GM12878 (cell line): ENCODE data around the gene SIPA1. TPM values are rescaled to one million over a fixed set of nuclear protein-coding genes. Genes with fewer than 3 reads are reported as not detected.

Experiments
- ATAC-seq: fragments of 200-7000 bp; cut with Tn5 transposase; 3 replicates; pipeline ENCODE4 v1.9.1; 2020; ENCODE audit warnings: mild to moderate bottlenecking, moderate library complexity
- BruUV-seq: library from RNA; stranded (reverse); fragments of 400-500 nt; replicated peaks from 2 replicates; lab custom pipeline; 2021; lab: Mats Ljungman, UMichigan
- CTCF ChIA-PET: fragments of 300-600 bp; sonication (Branson Sonifier 250); formaldehyde crosslinking; extraction: SDS; loops from one replicate; lab custom pipeline; 2021; ENCODE audit warnings: inconsistent platforms; lab: Yijun Ruan, JAX
- POLR2A ChIA-PET: fragments of 350-600 bp; formaldehyde crosslinking; extraction: SDS; loops from one replicate; lab custom pipeline; 2021; ENCODE audit warnings: inconsistent platforms; lab: Charles Lee
- RAD21 ChIA-PET: fragments of 300-600 bp; sonication (Branson Sonifier 250); formaldehyde crosslinking; loops from one replicate; lab custom pipeline; 2023; ENCODE audit warnings: antibody characterized with exemption; ENCODE audit not compliant: unreplicated experiment; lab: Charles Lee
- SMC1A ChIA-PET: fragments of 300-600 bp; sonication (Branson Sonifier 250); formaldehyde crosslinking; loops from one replicate; lab custom pipeline; 2023; ENCODE audit not compliant: unreplicated experiment, uncharacterized antibody; lab: Charles Lee
- DNase-seq: peaks from one replicate; pipeline ENCODE4 v3.0.0-alpha.2; 2011; ENCODE audit warnings: low read depth, low spot score
- FAIRE-seq: peaks from 3 replicates; lab custom pipeline; 2011; peaks lifted over from hg19 to GRCh38; lab: Jason Lieb, UNC
- H2AFZ ChIP-seq: 2 replicates; pipeline ENCODE4 v1.6.0; 2011; ENCODE audit warnings: low read depth, low read length, control low read depth; ENCODE audit not compliant: control insufficient read depth
- H3K27ac ChIP-seq: 2 replicates; pipeline ENCODE4 v1.5.1; 2011; ENCODE audit warnings: control low read depth; ENCODE audit not compliant: control insufficient read depth, insufficient read depth
- H3K27me3 ChIP-seq, 2 experiments: replicated peaks in 1 of 2; 2 replicates each; pipeline versions ENCODE4 v1.6.0 to v1.6.1; 2011; ENCODE audit warnings: low read length in 1 of 2; ENCODE audit not compliant: control insufficient read depth in 2 of 2, insufficient read depth in 2 of 2
- H3K36me3 ChIP-seq, 2 experiments: 2 replicates each; pipeline ENCODE4 v1.5.1; 2011; ENCODE audit warnings: low read length in 1 of 2; ENCODE audit not compliant: control insufficient read depth in 2 of 2, insufficient read depth in 2 of 2
- H3K4me1 ChIP-seq: 2 replicates; pipeline ENCODE4 v1.6.1; 2011; ENCODE audit warnings: mild to moderate bottlenecking, low read length, moderate library complexity, mixed read lengths; ENCODE audit not compliant: control insufficient read depth, insufficient read depth
- H3K4me2 ChIP-seq: 2 replicates; pipeline ENCODE4 v1.6.0; 2011; ENCODE audit warnings: control low read depth; ENCODE audit not compliant: control insufficient read depth, insufficient read depth
- H3K4me3 ChIP-seq: fragments of 200-600 bp; sonication (generic); 2 replicates; pipeline ENCODE4 v1.5.1; 2016
- H3K79me2 ChIP-seq: 2 replicates; pipeline ENCODE4 v1.6.0; 2011; ENCODE audit warnings: low read length; ENCODE audit not compliant: control insufficient read depth, insufficient read depth
- H3K9ac ChIP-seq: 2 replicates; pipeline ENCODE4 v1.8.0; 2011; ENCODE audit warnings: low read length, control low read depth, mixed read lengths; ENCODE audit not compliant: control insufficient read depth, insufficient read depth
- H3K9me3 ChIP-seq: replicated peaks from 3 replicates; pipeline ENCODE4 v1.5.1; 2011; ENCODE audit warnings: mild to moderate bottlenecking, low read length; ENCODE audit not compliant: control insufficient read depth, insufficient read depth
- H4K20me1 ChIP-seq: 2 replicates; pipeline ENCODE4 v1.6.0; 2011; ENCODE audit not compliant: control insufficient read depth, insufficient read depth
- CBFB ChIP-seq: IDR thresholded peaks from 2 replicates; pipeline ENCODE4 v1.6.1; 2016; ENCODE audit warnings: antibody characterized with exemption, low read depth
- FOS ChIP-seq: IDR thresholded peaks from 3 replicates; pipeline ENCODE4 v1.6.1; 2011; ENCODE audit warnings: borderline replicate concordance; ENCODE audit not compliant: insufficient read length; ENCODE audit errors: extremely low read depth
- FOXM1 ChIP-seq: IDR thresholded peaks from 2 replicates; pipeline ENCODE4 v1.6.1; 2012; ENCODE audit warnings: low read depth, mild to moderate bottlenecking, inconsistent platforms, low read length, moderate library complexity
- HCFC1 ChIP-seq: fragments of 150-350 bp; IDR thresholded peaks from 2 replicates; pipeline ENCODE4 v1.6.1; 2014; ENCODE audit warnings: low read length
- KDM1A ChIP-seq: fragments of 200-600 bp; sonication (generic); IDR thresholded peaks from 2 replicates; pipeline ENCODE4 v1.6.1; 2016; ENCODE audit warnings: borderline replicate concordance
- MEF2B ChIP-seq: fragments of 450-650 bp; IDR thresholded peaks from 2 replicates; pipeline ENCODE4 v1.6.1; 2018; ENCODE audit warnings: mild to moderate bottlenecking, moderate library complexity; ENCODE audit not compliant: partially characterized antibody, poor library complexity, severe bottlenecking
- PAX5 ChIP-seq: IDR thresholded peaks from 2 replicates; pipeline ENCODE4 v1.6.1; 2011; ENCODE audit warnings: low read depth, low read length, borderline replicate concordance
- POLR2AphosphoS2 ChIP-seq: IDR thresholded peaks from 2 replicates; pipeline ENCODE4 v1.6.1; 2011; ENCODE audit warnings: low read depth, mild to moderate bottlenecking, low read length, improper control_type of control experiment, moderate library complexity
- POU2F2 ChIP-seq: IDR thresholded peaks from 3 replicates; pipeline ENCODE4 v1.6.1; 2011; ENCODE audit warnings: low read depth, mild to moderate bottlenecking, low read length, borderline replicate concordance
- RELA ChIP-seq: fragments of 450-650 bp; IDR thresholded peaks from 2 replicates; pipeline ENCODE4 v1.8.0; 2014; ENCODE audit warnings: borderline replicate concordance; ENCODE audit not compliant: partially characterized antibody
- RFX5 ChIP-seq: IDR thresholded peaks from 2 replicates; pipeline ENCODE4 v1.6.1; 2011; ENCODE audit warnings: low read depth, low read length, improper control_type of control experiment
- STAT1 ChIP-seq: fragments of 450-650 bp; conservative IDR thresholded peaks from 2 replicates; pipeline ENCODE4 v1.6.1; 2014; ENCODE audit warnings: antibody characterized with exemption, mild to moderate bottlenecking
- SUZ12 ChIP-seq: fragments of 200-600 bp; sonication (generic); IDR thresholded peaks from one replicate; pipeline ENCODE4 v1.6.1; 2018; ENCODE audit warnings: antibody characterized with exemption, mild to moderate bottlenecking; ENCODE audit not compliant: unreplicated experiment
- TARDBP ChIP-seq: IDR thresholded peaks from 2 replicates; pipeline ENCODE4 v1.6.1; 2016; ENCODE audit warnings: borderline replicate concordance
- TCF7 ChIP-seq: IDR thresholded peaks from 2 replicates; pipeline ENCODE4 v1.6.1; 2014; ENCODE audit warnings: antibody characterized with exemption, borderline replicate concordance
- ZBTB4 ChIP-seq: fragments of 450-650 bp; formaldehyde crosslinking; IDR thresholded peaks from 2 replicates; pipeline ENCODE4 v1.4.0; 2022; ENCODE audit warnings: mild to moderate bottlenecking, moderate library complexity
- ZNF687 ChIP-seq: fragments of 450-650 bp; IDR thresholded peaks from 2 replicates; pipeline ENCODE4 v1.6.1; 2017; ENCODE audit warnings: mild to moderate bottlenecking, moderate library complexity
- ZSCAN29 ChIP-seq: fragments of 450-650 bp; IDR thresholded peaks from 2 replicates; pipeline ENCODE4 v1.6.1; 2017; ENCODE audit warnings: mild to moderate bottlenecking, moderate library complexity
- WGBS: methylation state at CpG from one replicate; pipeline ENCODE4 v1.1.6; 2016; ENCODE audit warnings: low lambda C conversion rate; ENCODE audit not compliant: insufficient replicate concordance, insufficient coverage; ENCODE audit errors: missing lambda C conversion rate; 5-methylcytosine and 5-hydroxymethylcytosine counted together
- in situ Hi-C: fragments of 300-500 bp; cut with MboI; formaldehyde crosslinking; loops from 9 replicates; pipeline ENCODE4 v1.14.3; 2018; ENCODE audit warnings: mixed read lengths
- intact Hi-C: fragments of 100-400 bp; cut with micrococcal nuclease; formaldehyde crosslinking; loops from one replicate; pipeline ENCODE4 v1.14.2; 2022; ENCODE audit not compliant: unreplicated experiment
- polyA plus RNA-seq, 11 experiments: library from polyadenylated mRNA; depleted of rRNA in 4 of 11; unstranded in 6 of 11; stranded (reverse) in 5 of 11; fragments of >200 nt; fragmentation: Nextera tagmentation in 4 of 11; fragmentation: Illumina TruSeq in 1 of 11; extraction: Ambion mirVana in 4 of 11; extraction: Trizol in 1 of 11; gene quantifications; 1 replicate in 1 of 11; 2 replicates in 10 of 11; pipeline versions ENCODE4 v1.2.1 to v1.2.3, GENCODE V29; 2011 to 2016; ENCODE audit warnings: inconsistent platforms in 2 of 11, missing spikeins in 2 of 11, low read depth in 1 of 11
- total RNA-seq, 4 experiments: library from RNA; depleted of rRNA in 3 of 4; stranded (reverse); fragments of >200 nt in 3 of 4; fragmentation: Illumina TruSeq in 1 of 4; extraction: Trizol in 1 of 4; gene quantifications; 2 replicates each; pipeline versions ENCODE4 v1.2.1 to v1.2.3, GENCODE V29; 2013 to 2021

Gene SIPA1
- total and polyA plus RNA-seq, 10 of the 15 experiments (the other 5 are each of a cell fraction or from before 2014, with no cell fraction given), result 1.0 to 139 (median 33.4) TPM

GRCh38 chr11:65629579-65629978 lies 8.3 kb upstream of the SIPA1 start:
- Histone ChIP-seq H3K27ac (no peak overlapping the region), H4K20me1 (no peaks in the 10 kb centered on the region), H3K4me3 (no peak overlapping the region), H3K9me3 (no peaks in the 10 kb centered on the region), H3K36me3 (peaks cover 32 to 42% of the 10 kb centered on the region in 2 experiments), H3K4me1 (no peaks in the 10 kb centered on the region), H3K79me2 (no peaks in the 10 kb centered on the region), H3K9ac (no peak overlapping the region), H2AFZ (no peak overlapping the region), H3K27me3 (no peaks in the 10 kb centered on the region), H3K4me2 (no peak overlapping the region)
- 98% methylated on average over 14 of the region's 14 CpGs for WGBS
- SMC1A ChIA-PET, result no interaction called here
- FAIRE-seq, result no peak
- no TSS peak for BruUV-seq
- intact Hi-C loops (loop anchor here (5.0 kb wide), 1 partner anchor 78 kb away; no protein-coding TSS in a partner anchor), in situ Hi-C loops (no loop called here)
- CTCF ChIA-PET, result interaction anchor here (0.5 kb wide), 1 partner anchor 255 kb away, joined by 3 read pairs; no protein-coding TSS in a partner anchor
- RAD21 ChIA-PET, result no interaction called here
- no peak for TF ChIP-seq HCFC1
- no peak for TF ChIP-seq STAT1
- no peak for TF ChIP-seq ZNF687
- no peak for TF ChIP-seq FOS
- TF ChIP-seq TCF7, result no peak
- no peak for TF ChIP-seq POU2F2
- no peak for TF ChIP-seq RELA
- no peak for TF ChIP-seq CBFB
- TF ChIP-seq ZSCAN29, result no peak
- TF ChIP-seq PAX5, result no peak
- TF ChIP-seq FOXM1, result no peak
- no peak for TF ChIP-seq RFX5
- TF ChIP-seq SUZ12, result no peak
- no peak for TF ChIP-seq ZBTB4
- no peak for TF ChIP-seq POLR2AphosphoS2
- no peak for TF ChIP-seq KDM1A
- no peak for TF ChIP-seq MEF2B
- no peak for TF ChIP-seq TARDBP
- POLR2A ChIA-PET, result no interaction called here
- ATAC-seq, result no peak
- DNase-seq, result no peak
